Activated CD4-positive, CD25-positive, alpha-beta regulatory T cell (primary cell): ENCODE data around the gene PFKFB3.
"Not testable (repeated sequence)": the region's sequence is repeated elsewhere in the genome, so short reads cannot be mapped to it uniquely, and the experiment has no call there.

ENCODE experiments used
- DNase-seq, 4 experiments: peaks; one replicate each; lab custom pipeline; 2025; lab: John Stamatoyannopoulos, UW

Gene PFKFB3

DNA sequence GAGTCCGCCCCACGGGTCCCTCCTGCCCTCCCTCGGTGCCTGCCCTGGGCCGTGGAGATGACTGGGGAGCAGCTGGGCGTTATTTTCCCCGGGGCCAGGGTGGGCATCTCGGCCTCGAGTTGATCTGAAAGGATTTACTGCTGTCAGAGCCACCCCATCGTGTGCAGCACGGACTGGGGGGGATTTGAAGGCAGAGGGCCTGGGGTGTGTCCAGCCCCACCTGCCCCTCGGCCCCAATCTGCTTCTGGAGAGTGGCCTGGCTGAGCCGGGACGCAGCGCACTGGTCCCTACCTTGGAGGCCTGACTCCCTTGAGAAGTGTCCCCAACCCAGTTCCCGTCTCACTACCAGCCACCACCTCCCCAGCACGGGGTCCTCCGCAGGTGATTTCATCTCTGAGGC, 24.2 kb upstream of the PFKFB3 start:
- DNase-seq, result no peak

DNA sequence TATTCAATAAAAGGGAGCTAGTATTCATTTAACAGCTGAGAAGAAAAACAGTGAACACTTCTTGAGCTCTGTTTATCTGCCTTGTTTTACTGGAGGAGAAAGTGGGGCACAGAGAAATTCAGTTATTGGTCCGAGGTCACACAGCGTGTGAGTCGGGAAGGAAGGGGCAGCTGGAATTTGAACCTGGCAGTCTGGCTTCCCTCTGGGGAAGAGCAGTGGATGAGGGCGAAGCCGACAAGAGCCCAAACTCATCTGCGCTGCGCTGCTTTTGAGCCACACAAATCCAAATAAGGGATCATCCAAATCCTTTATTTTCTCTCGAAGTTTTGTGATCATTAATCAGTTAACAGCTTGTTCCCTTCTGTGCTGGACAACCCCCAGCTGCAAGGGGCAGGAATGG, 23.7 kb upstream of the PFKFB3 start:
- DNase-seq, result no peak

DNA sequence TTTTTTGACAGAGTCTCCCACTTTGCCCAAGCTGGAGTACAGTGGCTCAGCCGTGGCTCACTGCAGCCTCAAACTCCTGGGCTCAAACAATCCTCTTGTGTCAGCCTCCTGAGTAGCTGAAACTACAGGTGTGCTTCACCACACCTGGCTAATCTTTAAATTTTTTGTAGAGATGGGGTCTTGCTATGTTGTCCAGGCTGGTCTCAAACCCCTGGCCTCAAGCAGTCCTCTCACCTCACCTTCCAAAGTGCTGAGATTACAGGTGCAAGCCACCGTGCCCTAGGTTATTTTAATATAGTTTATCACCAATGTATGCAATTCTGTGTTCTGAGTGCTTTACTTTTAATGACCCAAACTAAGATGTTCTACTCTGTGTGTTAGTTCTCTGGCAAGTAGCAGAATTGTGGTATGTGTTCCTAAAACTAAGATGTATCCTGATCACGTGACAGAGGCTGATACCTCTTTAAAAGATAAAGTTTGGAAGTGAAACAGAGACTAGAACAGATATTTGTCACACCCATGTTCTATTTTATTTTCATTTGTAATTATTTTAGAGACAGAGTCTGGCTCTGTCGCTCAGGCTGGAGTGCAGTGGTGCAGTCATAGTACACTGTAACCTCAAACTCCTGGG, 22.1 kb upstream of the PFKFB3 start:
- DNase-seq, result no peak

DNA sequence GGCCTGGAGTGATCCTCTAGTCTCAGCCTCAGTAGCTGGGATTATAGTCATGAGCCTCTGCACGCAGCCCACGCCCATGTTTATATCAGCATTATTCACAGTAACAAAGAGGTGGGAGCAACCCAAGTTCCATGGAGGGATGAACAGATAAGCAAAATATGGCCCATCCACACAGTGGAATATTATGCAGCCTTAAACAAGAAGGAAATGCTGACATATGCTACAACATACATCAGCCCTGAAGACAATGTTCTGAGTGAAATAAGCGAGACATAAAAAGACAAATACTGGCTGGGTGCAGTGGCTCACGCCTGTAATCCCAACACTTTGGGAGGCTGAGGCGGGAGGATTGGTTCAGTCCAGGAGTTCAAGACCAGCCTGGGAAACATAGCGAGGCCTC, 21.5 kb upstream of the PFKFB3 start:
- DNase-seq, result no peak

DNA sequence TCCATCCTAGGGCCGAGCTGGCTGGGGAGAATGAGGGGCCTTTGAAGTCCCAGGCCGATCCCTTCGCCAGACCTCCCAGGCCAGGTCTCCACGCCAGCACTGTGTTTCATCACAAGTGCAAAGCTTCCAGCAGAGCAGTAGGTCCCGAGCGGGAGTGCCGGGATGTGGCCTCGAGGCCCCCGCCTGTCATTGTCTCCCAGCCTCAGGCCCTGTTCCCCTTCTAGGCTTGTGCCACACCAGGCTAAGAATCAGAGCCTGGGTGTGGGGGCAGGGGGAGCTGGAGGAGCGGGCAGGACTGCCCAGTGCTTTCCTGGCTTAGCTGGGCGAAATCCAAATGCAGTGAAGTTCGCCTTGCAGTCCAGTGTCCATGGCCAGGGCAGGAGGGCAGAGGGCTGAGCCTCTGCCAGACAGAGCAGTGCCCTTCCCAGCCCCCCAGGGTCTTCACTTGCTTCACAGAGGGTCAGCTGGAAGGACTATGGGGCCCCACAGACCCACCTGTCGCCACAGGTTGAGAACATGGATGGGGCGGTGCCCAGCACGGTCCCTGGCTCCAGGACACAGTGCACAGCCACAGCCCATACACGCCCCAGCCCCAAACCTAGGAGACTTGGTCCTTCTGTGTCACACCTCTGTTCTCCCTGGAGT, 20.2 kb upstream of the PFKFB3 start:
- no peak for DNase-seq

DNA sequence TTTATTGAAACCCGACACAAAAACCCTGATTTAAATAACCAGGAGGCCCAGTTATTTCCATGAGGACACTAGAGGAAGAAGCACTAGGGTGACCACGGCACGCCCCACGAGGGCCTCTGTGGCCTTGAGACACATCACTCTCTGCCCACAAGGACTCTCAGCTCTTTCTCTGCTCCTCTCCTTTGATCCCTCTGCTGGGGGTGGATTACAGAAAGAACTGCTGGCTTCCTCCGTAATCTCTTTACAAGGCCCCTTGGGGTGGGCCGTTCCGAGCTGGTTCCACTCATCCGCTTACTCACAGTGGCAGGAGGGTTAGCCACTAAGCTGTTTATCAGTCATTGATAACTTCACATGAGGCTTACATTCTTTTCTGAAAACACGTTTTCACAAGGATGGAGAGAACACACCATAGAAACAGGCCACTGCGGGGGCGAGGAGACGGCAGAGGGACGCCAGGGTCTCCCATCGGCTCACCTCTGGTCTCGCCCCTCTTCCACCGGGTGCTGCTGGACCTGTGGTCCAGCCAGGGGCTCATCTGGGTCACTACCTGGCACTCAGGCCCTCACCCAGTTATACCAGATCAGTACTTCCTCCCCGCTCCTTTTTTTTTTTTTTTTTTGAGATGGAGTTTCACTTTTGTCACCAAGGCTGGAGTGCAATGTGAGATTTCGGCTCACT, 17.6 kb upstream of the PFKFB3 start:
- DNase-seq, result no peak

DNA sequence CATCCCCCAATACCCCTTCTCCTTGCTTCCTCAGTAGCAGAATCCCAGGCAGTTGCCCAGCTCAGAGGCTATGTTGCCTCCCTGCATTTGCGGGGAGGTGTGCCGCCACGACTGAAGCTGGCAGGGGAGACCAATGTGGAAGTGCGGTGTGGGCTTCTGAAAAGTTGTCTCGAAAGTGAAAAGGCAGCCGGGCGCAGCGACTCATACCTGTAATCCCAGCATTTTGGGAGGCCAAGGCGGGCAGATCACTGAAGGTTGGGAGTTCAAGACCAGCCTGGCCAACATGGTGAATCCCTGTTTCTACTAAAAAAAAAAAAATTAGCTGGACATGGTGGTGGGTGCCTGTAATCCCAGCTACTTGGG, 15.9 kb upstream of the PFKFB3 start:
- DNase-seq, result no peak

DNA sequence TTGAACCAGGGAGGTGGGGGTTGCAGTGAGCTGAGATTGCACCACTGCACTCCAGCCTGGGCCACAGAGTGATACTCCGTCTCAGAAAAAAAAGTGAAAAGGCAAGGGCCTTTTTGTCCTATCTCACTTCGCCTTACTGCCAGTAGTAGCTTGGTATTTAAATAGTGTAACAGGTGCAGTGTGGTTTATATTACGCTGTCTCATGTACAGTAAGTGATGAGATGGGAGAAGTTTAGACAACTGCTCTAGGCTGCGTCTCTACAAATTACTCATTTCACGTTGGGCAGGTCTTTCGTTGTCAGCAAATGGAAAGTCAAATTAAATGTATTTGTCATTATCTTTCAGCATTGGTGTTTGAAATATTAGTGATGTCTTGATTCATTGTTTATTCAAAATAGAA, 15.5 kb upstream of the PFKFB3 start:
- no peak for DNase-seq

DNA sequence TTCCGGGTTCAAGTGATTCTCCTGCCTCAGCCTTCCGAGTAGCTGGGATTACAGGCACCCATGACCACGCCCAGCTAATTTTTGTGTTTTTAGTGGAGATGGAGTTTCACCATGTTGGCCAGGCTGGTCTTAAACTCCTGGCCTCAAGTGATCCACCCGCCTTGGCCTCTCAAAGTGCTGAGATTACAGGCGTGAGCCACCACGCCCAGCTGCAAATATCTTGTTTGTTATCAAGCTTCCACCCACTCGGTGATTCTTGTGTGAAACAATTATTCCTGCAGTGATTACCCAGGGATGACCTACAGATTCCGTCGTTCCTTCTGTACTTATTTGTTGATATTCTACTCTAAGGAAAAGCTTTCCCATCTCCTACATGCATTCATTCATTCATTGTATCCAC, 12.7 kb upstream of the PFKFB3 start:
- not testable (repeated sequence) for DNase-seq

DNA sequence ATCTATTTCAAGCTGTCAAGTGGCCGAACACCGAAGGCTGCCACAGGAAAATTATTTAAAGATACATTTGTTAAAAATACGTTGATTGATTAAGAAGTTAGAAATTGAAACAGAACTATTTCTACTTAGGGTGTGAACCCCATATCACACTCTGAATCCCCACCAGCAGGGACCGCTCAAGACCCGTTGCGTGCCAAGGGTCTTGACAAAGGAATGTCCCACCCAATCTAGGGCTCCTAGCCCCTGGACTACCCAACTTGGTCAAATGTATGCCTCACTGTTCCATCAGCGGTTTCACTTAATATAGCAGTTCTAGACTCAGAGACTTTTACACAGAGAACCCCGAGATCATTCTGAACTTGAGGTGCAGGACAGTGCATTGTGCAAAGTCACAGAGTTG, 11.6 kb upstream of the PFKFB3 start:
- DNase-seq, result no peak

DNA sequence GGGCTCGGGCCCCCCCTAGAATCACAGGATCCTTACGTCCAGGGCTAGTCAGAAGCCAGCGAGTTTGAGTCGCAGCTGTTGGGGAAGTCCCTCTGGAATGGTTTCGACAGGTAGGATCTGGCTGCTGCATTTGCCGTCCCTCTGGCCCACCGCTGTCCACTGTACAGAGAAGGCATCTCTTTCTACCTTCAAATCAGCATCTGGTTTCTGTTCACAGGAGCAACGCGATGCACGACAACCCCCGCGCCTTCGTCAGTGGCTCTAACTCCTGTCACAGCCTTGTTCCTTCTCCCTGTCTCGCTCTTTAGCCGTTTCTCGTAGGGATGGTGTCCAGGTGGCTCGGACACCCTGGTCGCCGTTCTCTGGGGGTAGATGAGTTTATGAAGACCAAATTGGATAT, 11.2 kb upstream of the PFKFB3 start:
- no peak for DNase-seq

DNA sequence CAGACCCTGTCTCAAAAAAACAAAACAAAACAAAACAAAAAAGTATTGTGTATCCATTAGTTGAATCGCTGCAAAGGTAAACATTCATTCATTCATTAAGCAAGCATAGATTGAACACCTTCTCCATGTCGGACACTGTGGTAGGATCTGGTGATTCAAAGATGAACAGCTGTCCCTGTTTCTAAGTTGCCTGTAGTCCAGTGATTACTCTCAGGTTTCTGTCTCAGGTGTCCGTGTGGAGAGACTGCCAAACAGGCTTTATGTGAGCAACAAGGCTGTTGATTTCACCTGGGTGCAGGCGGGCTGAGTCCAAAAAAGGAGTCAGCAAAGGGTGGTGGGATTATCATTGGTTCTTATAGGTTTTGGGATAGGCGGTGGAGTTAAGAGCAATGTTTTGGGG, 9.4 kb upstream of the PFKFB3 start:
- DNase-seq, result not testable (repeated sequence)

DNA sequence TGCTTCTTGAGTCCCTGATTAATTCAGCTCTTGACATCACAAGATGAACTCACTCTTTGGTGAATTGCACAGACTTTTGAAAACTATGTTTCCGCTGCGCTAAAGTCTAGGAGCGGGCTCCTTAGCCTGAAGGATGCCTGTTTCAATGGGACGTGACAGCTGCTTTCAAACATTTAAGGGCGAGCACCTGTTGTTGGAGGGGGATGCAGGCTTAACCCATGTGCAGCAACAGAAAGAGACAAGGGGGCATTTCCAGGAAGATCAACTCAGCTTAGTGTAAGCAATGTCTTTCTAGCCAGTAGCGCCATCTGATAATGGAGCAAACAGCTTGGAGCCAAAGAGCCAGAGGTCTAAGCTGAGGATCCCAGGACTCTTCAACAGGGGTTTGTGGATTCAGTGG, 8.4 kb upstream of the PFKFB3 start:
- DNase-seq, result no peak

DNA sequence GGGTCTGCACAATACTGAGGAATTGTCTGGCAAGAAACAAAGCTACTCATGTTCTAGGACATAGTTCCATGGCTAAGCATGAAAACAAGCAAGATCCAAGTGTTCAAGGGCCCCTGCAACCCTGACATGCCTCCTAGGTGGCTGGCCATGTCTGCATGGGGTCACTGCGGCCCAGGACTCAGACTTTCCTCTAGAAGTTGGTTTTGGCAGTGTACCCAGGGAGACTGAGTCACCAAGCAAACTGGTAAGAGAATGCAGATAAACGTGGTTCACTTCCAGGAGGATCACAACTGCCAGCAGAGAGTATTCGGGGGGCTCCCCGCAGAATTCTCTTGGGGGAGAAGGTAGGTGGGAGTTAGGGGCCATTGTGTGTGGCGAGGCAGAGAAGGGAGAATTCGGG, 7.4 kb upstream of the PFKFB3 start:
- DNase-seq, result no peak

DNA sequence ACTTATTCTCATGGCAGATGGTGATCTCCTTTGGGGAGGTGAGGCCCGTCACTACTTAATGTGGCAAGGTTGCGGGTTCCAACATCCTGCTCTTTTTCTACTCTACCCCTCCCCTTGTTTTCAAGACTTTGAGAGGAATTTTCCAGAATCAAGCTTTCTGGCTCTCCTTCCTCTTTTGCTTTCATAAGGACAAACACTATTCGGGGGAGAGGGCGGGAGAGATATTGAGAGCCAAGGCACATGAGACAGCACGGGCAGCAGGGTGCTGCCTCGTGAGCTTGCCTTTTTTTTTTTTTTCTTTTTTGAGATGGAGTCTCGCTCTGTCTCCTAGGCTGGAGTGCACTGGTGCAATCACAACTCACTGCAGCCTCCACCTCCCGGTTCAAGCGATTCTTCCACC, 6.9 kb upstream of the PFKFB3 start:
- DNase-seq, result no peak

DNA sequence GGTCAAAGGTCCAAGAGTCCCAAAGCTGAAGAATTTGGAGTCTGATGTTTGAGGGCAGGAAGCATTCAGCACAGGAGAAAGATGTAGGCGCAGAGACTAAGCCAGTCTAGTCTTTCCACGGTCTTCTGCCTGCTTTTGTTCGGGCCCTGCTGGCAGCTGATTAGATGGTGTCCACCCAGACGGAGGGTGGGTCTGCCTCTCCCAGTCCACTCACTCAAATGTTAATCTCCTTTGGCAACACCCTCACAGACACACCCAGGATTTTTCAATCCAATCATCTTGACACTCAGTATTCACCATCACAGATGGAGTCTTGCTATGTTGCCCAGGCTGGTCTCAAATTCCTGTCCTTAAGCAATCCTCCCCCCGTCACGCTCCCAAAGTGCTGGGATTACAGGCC, 6.2 kb upstream of the PFKFB3 start:
- DNase-seq, result not testable (repeated sequence)

DNA sequence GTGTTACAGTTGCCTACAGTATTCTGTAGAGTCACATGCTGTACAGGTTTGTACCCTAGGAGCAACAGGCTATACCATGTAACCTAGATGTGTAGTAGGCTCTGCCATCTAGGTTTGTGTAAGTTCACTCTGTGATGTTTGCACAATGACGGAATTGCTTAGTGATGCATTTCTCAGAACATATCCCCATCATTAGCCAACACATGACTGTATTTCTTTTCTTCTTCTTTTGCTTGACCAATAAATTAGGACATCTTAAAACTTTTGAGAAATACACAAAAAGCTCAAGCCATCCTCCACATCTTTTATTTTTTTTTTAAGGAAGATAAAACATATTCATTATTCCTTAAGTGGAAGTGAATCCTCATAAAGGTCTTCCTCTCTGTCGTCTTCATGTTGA, 5.4 kb upstream of the PFKFB3 start:
- no peak for DNase-seq

DNA sequence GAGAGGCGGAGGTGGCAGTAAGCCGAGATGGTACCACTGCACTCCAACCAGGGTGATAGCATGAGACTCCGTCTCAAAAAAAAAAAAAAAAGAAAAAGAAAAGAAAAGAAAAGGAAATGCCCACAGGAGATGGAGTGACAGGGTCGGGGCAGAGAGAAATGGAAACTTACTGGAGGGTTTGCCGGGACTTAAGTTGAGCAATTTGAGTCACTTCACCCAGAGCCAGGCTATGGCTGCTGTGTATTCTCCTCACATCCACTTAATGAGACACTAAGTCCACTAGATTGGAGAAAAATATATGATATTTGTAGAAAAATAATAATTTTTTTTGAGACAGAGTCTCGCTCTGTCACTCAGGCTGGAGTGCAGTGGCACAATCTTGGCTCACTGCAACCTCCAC, 4.6 kb upstream of the PFKFB3 start:
- no peak for DNase-seq

DNA sequence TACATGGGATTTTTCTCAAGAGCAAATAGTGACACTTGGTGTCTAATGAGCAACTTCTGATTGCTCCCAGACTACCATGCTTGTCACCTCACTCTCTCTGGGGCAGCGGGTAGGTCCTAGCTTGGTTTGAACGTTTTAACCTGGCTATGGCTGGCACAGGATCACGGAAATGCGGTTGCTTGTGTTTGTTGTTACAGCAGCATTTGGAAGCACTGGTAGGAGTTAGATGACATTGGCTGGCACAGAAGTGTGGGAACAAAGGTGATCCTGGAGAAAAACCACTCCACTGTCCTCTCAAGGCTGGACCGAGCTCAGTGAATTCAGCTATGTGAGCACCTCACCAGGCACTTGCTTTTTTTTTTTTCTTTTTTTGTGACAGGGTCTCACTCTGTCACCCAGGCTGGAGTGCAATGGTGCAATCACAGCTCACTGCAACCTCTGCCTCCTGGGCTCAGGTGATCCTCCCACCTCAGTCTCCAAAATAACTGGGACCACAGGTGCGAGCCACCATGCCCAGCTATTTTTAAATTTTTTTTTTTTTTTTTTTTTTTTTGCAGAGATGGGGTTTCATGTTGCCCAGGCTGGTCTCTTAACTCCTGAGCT, 3.5 kb upstream of the PFKFB3 start:
- DNase-seq, result no peak

DNA sequence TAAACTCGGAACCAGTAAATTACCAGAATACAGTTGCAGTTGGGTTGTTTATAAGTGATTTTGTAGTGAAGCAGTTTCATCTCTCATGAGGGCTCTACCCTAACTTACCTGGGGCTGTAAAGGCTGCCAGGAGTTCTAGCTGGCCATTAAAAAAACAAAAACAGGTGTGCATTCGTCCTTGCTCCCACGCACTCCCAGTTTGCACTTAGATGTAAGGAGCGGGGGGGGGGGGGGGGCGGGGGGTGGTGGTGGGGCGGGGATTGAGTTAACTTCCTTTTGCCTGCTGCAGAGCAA, 2.3 kb upstream of the PFKFB3 start:
- no peak for DNase-seq

DNA sequence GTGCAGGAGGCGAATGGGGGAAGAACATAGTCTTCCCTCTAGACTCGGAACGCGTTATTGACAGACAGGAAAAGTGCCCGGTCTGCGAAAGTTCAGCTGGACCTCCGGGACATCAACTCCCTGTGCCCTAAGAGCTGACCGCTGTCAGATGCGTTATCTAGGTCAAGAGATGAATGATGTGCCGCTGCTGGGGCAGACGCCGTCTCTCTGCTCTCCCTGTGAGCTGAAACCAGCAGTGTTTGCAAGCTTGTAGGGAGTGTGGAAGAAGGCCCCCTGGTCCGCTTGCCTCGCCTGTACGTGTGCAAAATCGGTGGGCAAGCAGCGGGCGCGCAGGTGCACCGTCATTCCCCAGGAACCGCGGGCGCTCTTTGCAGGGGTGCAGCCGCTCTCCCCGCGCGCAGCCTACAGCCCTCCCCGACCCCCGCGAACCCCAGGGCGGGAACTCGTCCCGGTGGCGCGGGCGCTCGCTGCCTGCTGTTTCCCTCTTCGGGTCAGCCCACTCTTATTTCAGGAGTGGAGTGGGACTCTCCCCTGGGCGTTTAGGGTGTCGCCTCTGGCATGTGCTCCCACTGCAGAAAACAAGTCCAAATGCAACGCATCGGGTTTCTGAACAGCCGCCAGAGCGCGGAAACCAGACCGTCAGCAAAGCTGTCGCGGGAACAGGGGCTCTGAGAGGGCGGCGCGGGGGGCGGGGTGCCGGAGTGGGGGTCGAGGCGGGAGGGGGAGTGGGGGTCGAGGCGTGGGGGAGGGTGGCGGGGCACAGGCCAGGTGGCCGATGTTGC, 1.8 kb upstream of the PFKFB3 start:
- peak in 2 of 4 experiments; percentile 38 to 44 for DNase-seq

DNA sequence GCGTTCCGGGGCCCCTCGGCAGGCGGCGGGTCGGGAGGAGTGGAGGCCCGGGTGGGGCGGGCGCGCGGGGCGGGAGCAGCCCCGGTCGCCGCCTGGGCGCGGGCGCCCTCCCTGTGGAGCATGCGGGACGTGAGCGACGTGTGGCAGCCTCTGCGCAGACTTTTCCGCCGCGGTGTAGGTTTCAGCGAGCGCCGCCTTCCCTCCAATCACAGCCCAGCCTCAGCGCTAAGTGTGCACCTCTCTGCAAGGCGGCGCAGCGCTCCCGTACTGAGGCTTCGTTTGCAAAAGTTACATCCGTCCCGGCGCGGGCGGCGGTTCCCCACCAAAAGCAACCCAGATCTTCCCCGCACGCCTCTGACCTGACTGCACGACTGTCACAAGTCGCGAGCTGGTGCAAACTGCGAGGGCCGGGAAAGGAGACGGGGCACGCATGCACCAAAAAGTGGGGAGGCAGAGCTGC, 1.2 kb upstream of the PFKFB3 start:
- DNase-seq, result peak; percentile 45 to 70 (median 58)
